Activated naive CD4-positive, alpha-beta T cell treated with anti-CD3 and anti-CD28 coated beads, Interleukin-2, amount 50 U/mL, for 24 hours (primary cell): ENCODE results near the gene ING1.

ENCODE experiments used
- H3K27ac Mint-ChIP-seq: one replicate; pipeline ENCODE4 v1.8.0; 2021; ENCODE audit warnings: mild to moderate bottlenecking, mixed read lengths
- H3K27me3 Mint-ChIP-seq: one replicate; pipeline ENCODE4 v1.8.0; 2021; ENCODE audit warnings: mixed read lengths
- H3K36me3 Mint-ChIP-seq: one replicate; pipeline ENCODE4 v1.8.0; 2021; ENCODE audit warnings: mixed read lengths
- H3K4me1 Mint-ChIP-seq: one replicate; pipeline ENCODE4 v1.8.0; 2021; ENCODE audit warnings: mixed read lengths
- H3K4me3 Mint-ChIP-seq: one replicate; pipeline ENCODE4 v1.8.0; 2021; ENCODE audit warnings: mild to moderate bottlenecking, mixed read lengths
- H3K9me3 Mint-ChIP-seq: one replicate; pipeline ENCODE4 v1.8.0; 2021; ENCODE audit warnings: mixed read lengths

Gene ING1

DNA sequence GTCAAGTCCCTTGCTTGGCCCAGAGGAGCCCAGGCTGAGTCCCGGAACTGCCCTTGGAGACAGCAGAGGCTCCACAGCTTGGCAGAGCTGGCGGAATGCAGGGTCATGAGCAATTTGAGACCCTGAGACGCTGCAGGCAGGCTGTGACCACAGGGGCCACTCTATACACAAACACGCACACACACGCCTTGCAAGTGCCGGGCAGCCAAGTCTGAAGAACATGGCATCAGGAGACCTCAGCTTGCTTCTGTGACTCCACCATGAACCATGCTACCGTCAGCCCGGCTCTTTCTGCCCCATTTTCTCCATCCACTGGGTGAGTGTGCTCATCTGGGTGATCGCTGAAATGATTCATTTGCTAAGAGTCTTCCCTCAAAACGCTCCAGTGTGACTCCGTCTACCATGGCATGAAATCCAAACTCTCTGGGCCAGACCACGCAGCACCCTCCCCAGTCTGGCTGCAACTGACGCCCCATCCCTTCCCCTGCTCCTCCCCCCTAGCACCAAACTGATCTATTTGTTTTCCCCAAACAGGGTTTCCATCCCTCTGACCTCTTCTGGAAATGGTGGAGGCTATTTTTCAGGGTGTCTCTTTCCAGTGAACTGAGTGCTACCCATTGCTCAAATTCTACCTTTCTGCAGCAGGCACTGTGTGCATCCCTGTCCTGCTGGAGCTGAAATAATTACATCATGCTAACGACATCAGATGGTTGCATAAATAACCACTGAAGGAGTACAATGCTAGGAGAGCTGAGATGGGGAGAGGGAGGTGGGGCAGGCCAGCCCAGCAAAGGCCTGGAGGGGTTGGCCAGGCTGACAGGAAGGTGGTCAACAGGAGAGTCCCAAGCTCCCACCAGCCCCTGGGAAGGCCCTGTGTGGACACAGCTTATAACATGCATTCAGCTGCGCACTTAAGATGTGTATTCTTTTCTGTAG lies 10.6 kb upstream of the ING1 start:
- Mint-ChIP-seq H3K36me3 (peaks cover 11% of the 10 kb centered on the region), H3K9me3 (no peaks in the 10 kb centered on the region), H3K4me1 (peaks cover 56% of the 10 kb centered on the region), H3K27ac (no peak overlapping the region), H3K27me3 (no peaks in the 10 kb centered on the region), H3K4me3 (peak overlapping the region; percentile 26)

- no peaks in the 10 kb centered on the region for H3K27me3 Mint-ChIP-seq
- H3K4me1 Mint-ChIP-seq: peaks cover 43% of the 10 kb centered on the region
- H3K36me3 Mint-ChIP-seq: peaks cover 7% of the 10 kb centered on the region
- no peaks in the 10 kb centered on the region for H3K9me3 Mint-ChIP-seq
- peak overlapping the region; percentile 59 for H3K27ac Mint-ChIP-seq
- peak overlapping the region; percentile 92 for H3K4me3 Mint-ChIP-seq
These were observed 8.1 kb upstream of the ING1 start for GRCh38 chr13:110705356-110705825.

- peaks cover 39% of the 10 kb centered on the region for H3K4me1 Mint-ChIP-seq
- peaks cover 7% of the 10 kb centered on the region for H3K36me3 Mint-ChIP-seq
- peak within 1 kb of the TSS; percentile 59 for H3K27ac Mint-ChIP-seq
These were observed 7.5 kb upstream of the ING1 start, which contains the start of gene CARS2 for GRCh38 chr13:110705826-110706569. Gene CARS2 (minus strand): TSS chr13:110706116. CDS start chr13:110706093, 23 bp downstream.

GRCh38 chr13:110706570-110707372 lies 6.7 kb upstream of the ING1 start:
- Mint-ChIP-seq H3K27ac (peak overlapping the region; percentile 42), H3K27me3 (no peaks in the 10 kb centered on the region), H3K9me3 (no peaks in the 10 kb centered on the region), H3K4me3 (peak overlapping the region; percentile 77), H3K36me3 (peaks cover 6% of the 10 kb centered on the region), H3K4me1 (peaks cover 40% of the 10 kb centered on the region)

More at GRCh38 chr13:110705826-110706569, 7.5 kb upstream of the ING1 start, which contains the start of gene CARS2:
- peak within 1 kb of the TSS; percentile 92 for H3K4me3 Mint-ChIP-seq
- no peaks in the 10 kb centered on the region for H3K9me3 Mint-ChIP-seq
- no peaks in the 10 kb centered on the region for H3K27me3 Mint-ChIP-seq

DNA sequence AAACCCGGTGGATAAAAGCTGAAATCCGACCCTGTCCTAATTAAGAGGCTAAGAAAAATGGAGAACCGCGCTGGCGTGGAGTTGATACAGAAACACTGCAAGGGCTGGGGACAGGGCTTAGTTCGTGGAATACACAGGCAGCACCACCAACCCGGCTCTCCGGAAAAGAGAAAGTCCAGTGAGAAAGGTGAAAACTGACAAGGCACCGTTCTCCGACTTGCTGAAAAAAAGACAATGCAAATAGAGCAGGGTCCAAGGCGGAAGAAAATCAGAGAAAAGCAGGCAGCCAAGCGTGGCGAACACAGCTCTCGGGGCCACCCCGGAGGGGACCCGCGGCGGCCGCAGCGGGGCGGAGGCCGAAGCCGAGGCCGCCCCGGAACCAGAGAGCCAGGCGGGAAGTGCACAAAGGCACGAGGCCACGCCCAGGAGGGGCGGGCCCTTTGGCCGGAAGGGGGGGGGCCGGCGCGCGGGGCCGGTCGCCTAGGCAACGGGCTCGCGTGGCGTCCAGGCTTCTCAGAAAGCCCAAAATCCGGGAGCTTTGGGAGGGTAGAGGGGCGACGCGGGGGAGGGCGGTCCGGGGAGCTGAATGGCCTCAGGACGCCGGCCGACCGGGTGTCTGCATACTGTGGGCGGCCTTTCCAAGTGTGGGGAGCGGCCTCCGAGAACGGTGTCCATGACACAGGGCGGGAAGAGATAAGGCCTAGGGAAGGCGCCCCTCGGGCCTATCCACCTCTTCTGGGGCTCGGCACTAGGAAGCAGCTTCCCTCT lies 1.2 kb upstream of the ING1 start:
- Mint-ChIP-seq H3K36me3 (no peaks in the 10 kb centered on the region), H3K27me3 (no peaks in the 10 kb centered on the region), H3K27ac (peak overlapping the region; percentile 99), H3K4me3 (peak overlapping the region; percentile 100), H3K4me1 (peaks cover 19% of the 10 kb centered on the region), H3K9me3 (no peaks in the 10 kb centered on the region)

- Mint-ChIP-seq H3K4me1 (peaks cover 27% of the 10 kb centered on the region), H3K27ac (peak overlapping the region; percentile 98), H3K9me3 (no peaks in the 10 kb centered on the region), H3K36me3 (no peaks in the 10 kb centered on the region), H3K4me3 (peak overlapping the region; percentile 100), H3K27me3 (no peaks in the 10 kb centered on the region)
These were observed 455 bp upstream of the ING1 start for GRCh38 chr13:110712849-110713641.

DNA sequence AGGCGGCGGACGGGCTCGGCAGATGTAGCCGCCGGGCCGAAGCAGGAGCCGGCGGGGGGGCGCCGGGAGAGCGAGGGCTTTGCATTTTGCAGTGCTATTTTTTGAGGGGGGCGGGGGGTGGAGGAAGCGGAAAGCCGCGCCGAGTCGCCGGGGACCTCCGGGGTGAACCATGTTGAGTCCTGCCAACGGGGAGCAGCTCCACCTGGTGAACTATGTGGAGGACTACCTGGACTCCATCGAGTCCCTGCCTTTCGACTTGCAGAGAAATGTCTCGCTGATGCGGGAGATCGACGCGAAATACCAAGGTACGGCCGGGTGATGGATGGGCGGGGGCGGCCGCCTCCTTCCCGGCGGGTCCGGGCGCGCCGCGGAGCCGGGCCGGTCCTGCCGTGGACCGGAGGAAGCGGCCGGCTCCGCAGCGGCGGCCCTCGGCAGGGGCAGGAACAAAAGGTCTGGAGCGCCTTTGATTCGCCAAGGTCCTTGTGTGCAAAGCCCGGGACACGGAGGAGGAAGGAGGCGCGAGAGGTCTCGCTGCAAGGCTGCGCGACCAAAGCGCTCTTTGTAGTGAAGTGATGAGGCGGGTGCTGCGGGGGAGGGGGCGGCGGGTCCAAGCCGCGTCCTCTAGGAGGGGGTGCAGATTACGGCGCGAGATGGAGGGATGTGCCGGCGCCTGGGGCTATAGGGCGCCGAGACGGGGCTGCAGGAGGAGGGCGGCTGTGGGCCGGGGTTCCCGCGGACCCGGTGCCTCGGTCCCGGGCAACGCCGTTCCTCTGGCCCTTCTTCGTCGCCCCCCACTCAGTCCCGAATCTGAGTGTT lies 689 bp downstream of the ING1 start:
- Mint-ChIP-seq H3K4me3 (peak overlapping the region; percentile 97), H3K4me1 (peaks cover 29% of the 10 kb centered on the region), H3K27ac (peak overlapping the region; percentile 77), H3K27me3 (no peaks in the 10 kb centered on the region), H3K36me3 (no peaks in the 10 kb centered on the region), H3K9me3 (no peaks in the 10 kb centered on the region)

GRCh38 chr13:110714797-110715394 lies 1.4 kb downstream of the ING1 start:
- Mint-ChIP-seq H3K4me1 (peaks cover 34% of the 10 kb centered on the region), H3K36me3 (peaks cover 5% of the 10 kb centered on the region), H3K9me3 (no peaks in the 10 kb centered on the region), H3K27ac (peak overlapping the region; percentile 96), H3K27me3 (no peaks in the 10 kb centered on the region), H3K4me3 (peak overlapping the region; percentile 97)

DNA sequence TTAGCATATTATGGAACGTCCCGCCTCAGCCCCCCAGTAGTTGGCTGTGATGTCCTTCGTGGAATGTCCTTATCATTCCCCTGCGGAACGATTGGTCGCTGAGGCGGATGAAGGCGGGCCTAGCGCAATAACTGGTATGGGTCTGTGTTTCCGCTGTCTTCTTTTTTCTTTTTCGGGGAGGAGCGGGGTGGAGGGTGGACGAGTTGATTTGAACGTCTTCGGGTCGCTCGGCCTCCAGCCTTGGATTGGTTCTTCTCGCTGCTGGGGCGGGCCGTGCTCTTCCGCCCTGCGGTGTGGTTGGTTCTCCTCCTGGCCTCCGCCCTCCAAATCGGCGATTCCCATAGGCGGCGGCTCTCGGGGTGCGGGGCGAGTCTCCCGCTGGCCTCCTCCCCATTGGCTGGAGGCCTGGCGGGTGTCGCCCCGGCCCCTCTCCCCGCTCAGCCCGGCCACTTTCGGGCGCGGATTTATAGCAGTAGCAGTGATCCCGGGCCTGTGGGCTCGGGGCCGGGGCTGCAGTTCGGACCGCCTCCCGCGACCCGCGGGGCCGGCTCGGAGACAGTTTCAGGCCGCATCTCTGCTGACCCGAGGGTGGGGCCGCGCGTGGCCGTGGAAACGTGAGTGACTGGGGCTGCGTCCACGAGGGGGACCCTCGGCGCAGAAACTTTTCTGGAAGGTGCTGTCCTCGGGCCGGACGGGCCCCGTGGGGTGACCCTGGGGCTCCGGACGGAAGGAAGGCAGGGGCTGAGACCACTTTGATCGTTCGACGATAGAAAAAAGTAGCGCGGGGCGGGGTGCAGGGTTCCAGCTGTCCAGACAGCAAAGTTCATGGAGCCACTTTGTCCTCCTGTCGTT lies 2.1 kb downstream of the ING1 start:
- peaks cover 35% of the 10 kb centered on the region for H3K4me1 Mint-ChIP-seq
- H3K36me3 Mint-ChIP-seq: peaks cover 5% of the 10 kb centered on the region
- no peaks in the 10 kb centered on the region for H3K9me3 Mint-ChIP-seq
- no peaks in the 10 kb centered on the region for H3K27me3 Mint-ChIP-seq
- peak overlapping the region; percentile 96 for H3K27ac Mint-ChIP-seq
- peak overlapping the region; percentile 97 for H3K4me3 Mint-ChIP-seq

DNA sequence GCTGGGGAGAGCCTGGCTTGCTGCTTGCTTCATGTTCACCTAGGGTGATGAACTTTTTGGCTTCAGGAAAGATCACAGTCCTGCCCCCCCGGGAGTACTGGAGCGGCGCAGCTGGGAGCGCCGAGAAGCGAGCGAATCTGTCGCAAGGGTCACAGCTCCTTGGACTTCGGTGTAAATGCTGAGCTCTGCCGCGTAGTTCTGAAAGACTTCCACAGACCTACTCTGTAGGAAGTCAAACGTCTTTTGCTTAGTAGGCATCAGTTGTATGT lies 2.7 kb downstream of the ING1 start:
- peak overlapping the region; percentile 60 for H3K27ac Mint-ChIP-seq
- no peaks in the 10 kb centered on the region for H3K27me3 Mint-ChIP-seq
- peaks cover 35% of the 10 kb centered on the region for H3K4me1 Mint-ChIP-seq
- H3K9me3 Mint-ChIP-seq: no peaks in the 10 kb centered on the region
- H3K36me3 Mint-ChIP-seq: peaks cover 5% of the 10 kb centered on the region
- peak overlapping the region; percentile 97 for H3K4me3 Mint-ChIP-seq

- peaks cover 5% of the 10 kb centered on the region for H3K36me3 Mint-ChIP-seq
- H3K27ac Mint-ChIP-seq: no peak overlapping the region
- H3K9me3 Mint-ChIP-seq: no peaks in the 10 kb centered on the region
These were observed 5.7 kb downstream of the ING1 start for GRCh38 chr13:110719036-110719710.

DNA sequence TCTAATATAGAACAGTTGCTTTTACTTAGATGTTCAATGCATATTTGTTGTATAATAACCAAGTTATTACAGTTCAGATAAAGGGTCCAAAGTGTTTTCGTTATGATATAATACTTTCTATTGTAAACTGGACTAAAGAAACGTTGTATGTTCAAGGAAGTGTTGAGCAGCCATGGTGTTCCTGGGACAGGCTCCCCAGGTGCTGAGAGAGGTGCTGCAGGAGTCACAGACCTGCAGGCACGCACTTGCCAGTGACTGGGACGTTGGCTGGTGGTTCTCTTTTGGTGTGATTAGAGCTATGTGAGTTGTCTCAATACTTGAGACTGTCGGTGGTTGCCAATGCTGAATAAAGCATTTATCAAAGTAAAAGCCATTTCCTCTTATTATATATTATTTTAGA lies 9.5 kb downstream of the ING1 start:
- Mint-ChIP-seq H3K27ac (peak overlapping the region; percentile 12), H3K27me3 (no peaks in the 10 kb centered on the region), H3K9me3 (no peaks in the 10 kb centered on the region), H3K36me3 (peaks cover 7% of the 10 kb centered on the region), H3K4me1 (peaks cover 38% of the 10 kb centered on the region), H3K4me3 (no peak overlapping the region)

More at GRCh38 chr13:110719036-110719710, 5.7 kb downstream of the ING1 start:
- Mint-ChIP-seq H3K27me3 (no peaks in the 10 kb centered on the region), H3K4me3 (no peak overlapping the region), H3K4me1 (peaks cover 39% of the 10 kb centered on the region)
